PC-9 (cell line): Measurements from ENCODE around the gene ENKD1. TPM values are rescaled to one million over a fixed set of nuclear protein-coding genes. Genes with fewer than 3 reads are reported as not detected.

Experiments used
- BruUV-seq: library from RNA; stranded (reverse); fragments of 400-500 nt; replicated peaks from 2 replicates; lab custom pipeline; 2021; lab: Mats Ljungman, UMichigan
- CTCF ChIA-PET: fragments of 300-600 bp; sonication (Branson Sonifier 250); formaldehyde crosslinking; loops from one replicate; lab custom pipeline; 2022; ENCODE audit warnings: antibody characterized with exemption; lab: Charles Lee
- POLR2A ChIA-PET: fragments of 300-600 bp; sonication (Branson Sonifier 250); formaldehyde crosslinking; loops from one replicate; lab custom pipeline; 2022; ENCODE audit warnings: antibody characterized with exemption; ENCODE audit not compliant: unreplicated experiment; lab: Charles Lee
- DNase-seq, 2 experiments: peaks; one replicate each; pipeline versions ENCODE4 v3.0.0 to v3.0.0-alpha.2; 2015 to 2022; ENCODE audit warnings: mixed read lengths in 1 of 2
- H2AFZ ChIP-seq: fragments of 200-600 bp; sonication (generic); 2 replicates; pipeline ENCODE4 v1.8.1; 2017; ENCODE audit warnings: antibody characterized with exemption
- H3F3A ChIP-seq: fragments of 200-600 bp; sonication (generic); 2 replicates; pipeline ENCODE4 v1.8.1; 2017; ENCODE audit warnings: antibody characterized with exemption, mild to moderate bottlenecking, low read depth; ENCODE audit not compliant: insufficient read depth
- H3K27ac ChIP-seq: fragments of 200-600 bp; sonication (generic); 2 replicates; pipeline ENCODE4 v1.6.1; 2016; ENCODE audit warnings: mixed run types
- H3K27me3 ChIP-seq: fragments of 200-600 bp; sonication (generic); 2 replicates; pipeline ENCODE4 v1.6.1; 2016; ENCODE audit warnings: low read depth, mixed run types; ENCODE audit not compliant: insufficient read depth
- H3K36me3 ChIP-seq: fragments of 200-600 bp; sonication (generic); 2 replicates; pipeline ENCODE4 v1.6.1; 2016; ENCODE audit warnings: low read depth, mixed run types
- H3K4me1 ChIP-seq: fragments of 200-600 bp; sonication (generic); replicated peaks from 2 replicates; pipeline ENCODE4 v1.6.1; 2016; ENCODE audit warnings: mixed run types; ENCODE audit not compliant: insufficient read depth
- H3K4me2 ChIP-seq: fragments of 200-600 bp; sonication (generic); 2 replicates; pipeline ENCODE4 v1.6.1; 2017; ENCODE audit warnings: mixed run types
- H3K4me3 ChIP-seq: fragments of 200-600 bp; sonication (generic); 2 replicates; pipeline ENCODE4 v1.6.1; 2016; ENCODE audit warnings: mixed run types
- H3K79me2 ChIP-seq: fragments of 200-600 bp; sonication (generic); 2 replicates; pipeline ENCODE4 v1.6.1; 2017; ENCODE audit warnings: low read depth, mixed run types
- H3K9me2 ChIP-seq: fragments of 200-600 bp; sonication (generic); 2 replicates; pipeline ENCODE4 v1.8.1; 2017; ENCODE audit warnings: mild to moderate bottlenecking; ENCODE audit not compliant: insufficient read depth
- H3K9me3 ChIP-seq: fragments of 200-600 bp; sonication (generic); 2 replicates; pipeline ENCODE4 v1.8.1; 2016; ENCODE audit warnings: low read depth; ENCODE audit not compliant: insufficient read depth
- H4K20me1 ChIP-seq: fragments of 200-600 bp; sonication (generic); 2 replicates; pipeline ENCODE4 v1.8.1; 2017; ENCODE audit not compliant: insufficient read depth
- EZH2 ChIP-seq: fragments of 200-600 bp; sonication (generic); IDR thresholded peaks from 2 replicates; pipeline ENCODE4 v1.8.0; 2017; ENCODE audit warnings: antibody characterized with exemption, low read depth
- intact Hi-C: fragments of 100-400 bp; cut with micrococcal nuclease; formaldehyde crosslinking; loops from one replicate; pipeline ENCODE4 v1.10.0; 2022; ENCODE audit not compliant: unreplicated experiment
- total RNA-seq: library from RNA; stranded (reverse); gene quantifications from 2 replicates; pipeline ENCODE4 v1.2.3, GENCODE V29; 2021
- TF ChIP-seq, protein P1 (sequence below): fragments of 200-600 bp; sonication (generic); conservative IDR thresholded peaks from 2 replicates; pipeline ENCODE4 v1.6.1; 2017; ENCODE audit warnings: mixed run types, antibody characterized with exemption, mild to moderate bottlenecking, moderate library complexity

Gene ENKD1
- total RNA-seq, 1 experiment from 2014 or later: 20.8 TPM

DNA sequence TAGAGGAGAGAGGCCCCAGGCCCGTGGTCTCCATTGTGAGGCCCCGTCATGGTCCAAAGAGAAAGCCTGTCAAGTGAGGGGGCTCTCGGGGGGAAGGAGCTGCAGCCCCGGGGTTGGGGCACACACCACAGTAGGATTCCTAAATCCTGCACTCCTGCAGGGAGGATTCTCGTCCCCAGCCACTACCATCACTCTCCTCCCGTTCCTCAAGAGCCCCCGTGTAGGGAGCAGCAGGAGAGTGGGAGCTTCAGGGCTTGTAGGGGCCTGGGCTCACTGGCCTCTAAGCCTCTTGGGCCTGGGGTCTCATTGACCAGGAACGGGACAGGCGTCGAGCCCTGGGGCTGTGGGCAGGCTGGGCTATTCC lies 885 bp upstream of the ENKD1 start:
- BruUV-seq: no TSS peak
- Histone ChIP-seq H3K9me3 (no peaks in the 10 kb centered on the region), H3K27me3 (no peaks in the 10 kb centered on the region), H3K4me2 (no peak overlapping the region), H3K4me3 (no peak overlapping the region), H2AFZ (no peak overlapping the region), H3K27ac (no peak overlapping the region), H3K79me2 (no peaks in the 10 kb centered on the region), H3K9me2 (no peaks in the 10 kb centered on the region), H3F3A (peaks cover 8% of the 10 kb centered on the region; the same call in 1 of the 2 replicates), H4K20me1 (no peaks in the 10 kb centered on the region), H3K4me1 (no peaks in the 10 kb centered on the region), H3K36me3 (no peaks in the 10 kb centered on the region)
- TF ChIP-seq EZH2: no peak
- TF ChIP-seq, protein P1, sequence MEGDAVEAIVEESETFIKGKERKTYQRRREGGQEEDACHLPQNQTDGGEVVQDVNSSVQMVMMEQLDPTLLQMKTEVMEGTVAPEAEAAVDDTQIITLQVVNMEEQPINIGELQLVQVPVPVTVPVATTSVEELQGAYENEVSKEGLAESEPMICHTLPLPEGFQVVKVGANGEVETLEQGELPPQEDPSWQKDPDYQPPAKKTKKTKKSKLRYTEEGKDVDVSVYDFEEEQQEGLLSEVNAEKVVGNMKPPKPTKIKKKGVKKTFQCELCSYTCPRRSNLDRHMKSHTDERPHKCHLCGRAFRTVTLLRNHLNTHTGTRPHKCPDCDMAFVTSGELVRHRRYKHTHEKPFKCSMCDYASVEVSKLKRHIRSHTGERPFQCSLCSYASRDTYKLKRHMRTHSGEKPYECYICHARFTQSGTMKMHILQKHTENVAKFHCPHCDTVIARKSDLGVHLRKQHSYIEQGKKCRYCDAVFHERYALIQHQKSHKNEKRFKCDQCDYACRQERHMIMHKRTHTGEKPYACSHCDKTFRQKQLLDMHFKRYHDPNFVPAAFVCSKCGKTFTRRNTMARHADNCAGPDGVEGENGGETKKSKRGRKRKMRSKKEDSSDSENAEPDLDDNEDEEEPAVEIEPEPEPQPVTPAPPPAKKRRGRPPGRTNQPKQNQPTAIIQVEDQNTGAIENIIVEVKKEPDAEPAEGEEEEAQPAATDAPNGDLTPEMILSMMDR: no peak
- CTCF ChIA-PET: interaction anchor here (1.0 kb wide), 1 partner anchor 146 kb away, joined by 3 read pairs; no protein-coding TSS in a partner anchor
- intact Hi-C loops: no loop called here
- POLR2A ChIA-PET: interaction anchor here (0.6 kb wide), 1 partner anchor 131 kb away, joined by 5 read pairs; no protein-coding TSS in a partner anchor
- no peak for DNase-seq

DNA sequence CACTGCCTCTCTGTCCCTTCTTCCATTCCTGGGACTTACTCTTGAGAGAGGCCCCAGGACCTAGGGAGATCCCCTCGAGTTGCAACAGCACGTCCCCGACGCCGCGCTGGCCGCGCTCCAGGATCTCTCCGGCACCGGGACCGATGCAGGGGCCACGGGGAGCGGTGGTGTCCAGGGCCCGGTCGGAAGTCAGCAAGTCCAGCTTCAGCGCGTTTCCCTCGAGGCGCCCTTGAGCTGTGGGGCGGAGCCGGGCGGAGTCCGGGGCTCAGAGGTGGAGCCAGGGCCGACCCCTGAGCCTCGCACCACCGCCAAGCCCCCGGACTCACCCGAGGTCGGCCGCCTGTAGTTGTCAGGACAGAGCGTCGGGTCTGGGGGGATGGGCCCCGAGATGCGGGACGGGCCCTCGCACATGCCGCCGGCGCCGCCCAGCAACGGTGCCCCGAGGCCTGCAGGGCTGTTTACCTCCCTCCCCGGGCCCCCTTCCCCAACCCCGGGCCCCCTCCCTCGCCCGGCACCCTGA lies 458 bp downstream of the ENKD1 start:
- CTCF ChIA-PET: no interaction called here
- H3K9me3 ChIP-seq: no peaks in the 10 kb centered on the region
- peaks cover 8% of the 10 kb centered on the region; the same call in 1 of the 2 replicates for H3F3A ChIP-seq
- no peaks in the 10 kb centered on the region for H3K79me2 ChIP-seq
- intact Hi-C loops: no loop called here
- no peaks in the 10 kb centered on the region for H3K4me1 ChIP-seq
- H4K20me1 ChIP-seq: no peaks in the 10 kb centered on the region
- H3K4me3 ChIP-seq: peak overlapping the region; percentile 57; the same call in 1 of the 2 replicates
- H3K27ac ChIP-seq: no peak overlapping the region
- no peaks in the 10 kb centered on the region for H3K27me3 ChIP-seq
- POLR2A ChIA-PET: interaction anchor here (0.6 kb wide), 1 partner anchor 556 kb away, joined by 7 read pairs; the partner anchor contains the start of gene PHAF1
- 0 out of 2 replicates have a peak overlapping the region, but pooled peaks have one; percentile 70 for H2AFZ ChIP-seq
- TF ChIP-seq, protein P1: no peak
- no peak for TF ChIP-seq EZH2
- no peaks in the 10 kb centered on the region for H3K9me2 ChIP-seq
- DNase-seq: peak in 1 of 2 experiments; percentile 23
- no TSS peak for BruUV-seq
- no peaks in the 10 kb centered on the region for H3K36me3 ChIP-seq
- H3K4me2 ChIP-seq: peak overlapping the region; percentile 75

- CTCF ChIA-PET: no interaction called here
- no peaks in the 10 kb centered on the region for H4K20me1 ChIP-seq
- peak overlapping the region; percentile 57; the same call in 1 of the 2 replicates for H3K4me3 ChIP-seq
- no peaks in the 10 kb centered on the region for H3K4me1 ChIP-seq
- no peaks in the 10 kb centered on the region for H3K36me3 ChIP-seq
- no peaks in the 10 kb centered on the region for H3K9me2 ChIP-seq
- H3K79me2 ChIP-seq: no peaks in the 10 kb centered on the region
- H3K9me3 ChIP-seq: no peaks in the 10 kb centered on the region
- H3K27me3 ChIP-seq: no peaks in the 10 kb centered on the region
- peak overlapping the region; percentile 75 for H3K4me2 ChIP-seq
- no peak for TF ChIP-seq EZH2
- TF ChIP-seq, protein P1: no peak
- peaks cover 8% of the 10 kb centered on the region for H3F3A ChIP-seq
- POLR2A ChIA-PET: interaction anchor here (0.6 kb wide), 1 partner anchor 556 kb away, joined by 7 read pairs; the partner anchor contains the start of gene PHAF1
- DNase-seq: no peak
- no peak overlapping the region for H3K27ac ChIP-seq
- intact Hi-C loops: no loop called here
- BruUV-seq: TSS peak; percentile 22
- 0 out of 2 replicates have a peak overlapping the region, but pooled peaks have one; percentile 70 for H2AFZ ChIP-seq
These were observed 952 bp downstream of the ENKD1 start for GRCh38 chr16:67665598-67665997.
